Endothelial cell of umbilical vein (primary cell): ENCODE results near the gene B4GALNT1. TPM values are rescaled to one million over a fixed set of nuclear protein-coding genes. Genes with fewer than 3 reads are reported as not detected.

Experiments
- BruUV-seq: library from RNA; stranded (reverse); fragments of 400-500 nt; replicated peaks from 2 replicates; lab custom pipeline; 2021; lab: Mats Ljungman, UMichigan
- CTCF ChIA-PET: fragments of 300-600, 350-600 bp; sonication (Branson Sonifier 250); formaldehyde crosslinking; loops from one replicate; lab custom pipeline; 2021; ENCODE audit warnings: antibody characterized with exemption, inconsistent platforms; lab: Charles Lee
- POLR2A ChIA-PET: fragments of 300-600, 350-600 bp; sonication (Branson Sonifier 250); formaldehyde crosslinking; loops from one replicate; lab custom pipeline; 2021; ENCODE audit warnings: antibody characterized with exemption, inconsistent platforms; lab: Charles Lee
- DNase-seq: peaks from one replicate; pipeline ENCODE4 v3.0.0-alpha.2; 2011; ENCODE audit warnings: low read depth, low spot score
- FAIRE-seq: peaks from 2 replicates; lab custom pipeline; 2011; peaks lifted over from hg19 to GRCh38; lab: Jason Lieb, UNC
- H2AFZ ChIP-seq: 2 replicates; pipeline ENCODE4 v1.6.0; 2012; ENCODE audit warnings: low read depth, low read length, control low read depth, inconsistent platforms
- H3K27ac ChIP-seq: 2 replicates; pipeline ENCODE4 v1.5.1; 2011; ENCODE audit warnings: low read depth, mild to moderate bottlenecking, control low read depth, low read length, moderate library complexity; ENCODE audit not compliant: insufficient read depth
- H3K27me3 ChIP-seq, 2 experiments: 2 replicates each; pipeline versions ENCODE4 v1.6.0 to v1.6.1; 2011; ENCODE audit warnings: low read length in 2 of 2, mixed read lengths in 1 of 2; ENCODE audit not compliant: control insufficient read depth in 2 of 2, insufficient read depth in 2 of 2
- H3K36me3 ChIP-seq, 2 experiments: 2 replicates in 1 of 2; 3 replicates in 1 of 2; pipeline ENCODE4 v1.5.1; 2011; ENCODE audit warnings: low read length in 2 of 2, mild to moderate bottlenecking in 1 of 2, moderate library complexity in 1 of 2; ENCODE audit not compliant: control insufficient read depth in 2 of 2, insufficient read depth in 2 of 2; ENCODE audit errors: extremely low read depth in 1 of 2
- H3K4me1 ChIP-seq: 3 replicates; pipeline ENCODE4 v1.5.1; 2011; ENCODE audit warnings: mild to moderate bottlenecking, low read length; ENCODE audit not compliant: control insufficient read depth, insufficient read depth; ENCODE audit errors: extremely low read depth
- H3K4me2 ChIP-seq: 2 replicates; pipeline ENCODE4 v1.6.1; 2011; ENCODE audit warnings: low read length, control low read depth, mixed read lengths; ENCODE audit not compliant: insufficient read depth
- H3K4me3 ChIP-seq, 3 experiments: fragments of 200-600 bp in 1 of 3; sonication (generic), shearing (Covaris generic) in 1 of 3; replicated peaks in 1 of 3; 2 replicates each; pipeline ENCODE4 v1.5.1; 2011 to 2016; ENCODE audit warnings: control low read depth in 3 of 3, low read length in 3 of 3, mild to moderate bottlenecking in 2 of 3, inconsistent platforms in 1 of 3, low read depth in 1 of 3, moderate library complexity in 1 of 3; ENCODE audit not compliant: insufficient read depth in 1 of 3
- H3K79me2 ChIP-seq: 2 replicates; pipeline ENCODE4 v1.6.0; 2012; ENCODE audit warnings: low read length, inconsistent platforms; ENCODE audit not compliant: control insufficient read depth, insufficient read depth
- H3K9ac ChIP-seq: replicated peaks from 2 replicates; pipeline ENCODE3; 2011; ENCODE audit warnings: low read length, control low read depth; ENCODE audit not compliant: insufficient read depth; ENCODE audit errors: extremely low read depth
- H3K9me1 ChIP-seq: replicated peaks from 3 replicates; pipeline ENCODE4 v1.6.0; 2011; ENCODE audit warnings: mild to moderate bottlenecking, low read length; ENCODE audit not compliant: control insufficient read depth, insufficient read depth; ENCODE audit errors: extremely low read depth
- H3K9me3 ChIP-seq: replicated peaks from 2 replicates; pipeline ENCODE4 v1.5.1; 2012; ENCODE audit warnings: low read length, inconsistent platforms; ENCODE audit not compliant: control insufficient read depth, insufficient read depth
- H4K20me1 ChIP-seq: replicated peaks from 2 replicates; pipeline ENCODE3; 2011; ENCODE audit warnings: mild to moderate bottlenecking, low read length; ENCODE audit not compliant: control insufficient read depth, insufficient read depth; ENCODE audit errors: extremely low read depth
- CTCF ChIP-seq, 2 donors: IDR thresholded peaks; 1 replicate in 1 of 2; 2 replicates in 1 of 2; pipeline ENCODE4 v1.5.1; 2011; ENCODE audit warnings: low read length in 2 of 2, mild to moderate bottlenecking in 2 of 2, moderate library complexity in 2 of 2, control low read depth in 1 of 2, inconsistent platforms in 1 of 2, low read depth in 1 of 2; ENCODE audit not compliant: insufficient read depth in 1 of 2; ENCODE audit errors: extremely low read depth in 1 of 2
- EZH2 ChIP-seq: IDR thresholded peaks from 2 replicates; pipeline ENCODE4 v1.6.1; 2012; ENCODE audit warnings: borderline replicate concordance, low read depth, mild to moderate bottlenecking, moderate library complexity, low read length, inconsistent platforms; ENCODE audit not compliant: severe bottlenecking
- FOS ChIP-seq: IDR thresholded peaks from 2 replicates; pipeline ENCODE4 v1.6.1; 2011; ENCODE audit warnings: mild to moderate bottlenecking, low read length, moderate library complexity, borderline replicate concordance; ENCODE audit not compliant: insufficient read depth
- GATA2 ChIP-seq: IDR thresholded peaks from 2 replicates; pipeline ENCODE4 v1.7.0; 2011; ENCODE audit warnings: low read depth, mild to moderate bottlenecking, moderate library complexity, mixed read lengths, low read length; ENCODE audit not compliant: insufficient read length, insufficient read depth
- JUN ChIP-seq: IDR thresholded peaks from 2 replicates; pipeline ENCODE4 v1.6.1; 2011; ENCODE audit warnings: borderline replicate concordance, low read depth; ENCODE audit not compliant: insufficient read length, insufficient read depth
- MYC ChIP-seq: IDR thresholded peaks from one replicate; pipeline ENCODE4 v1.6.1; 2011; ENCODE audit warnings: mild to moderate bottlenecking, low read depth, low read length
- POLR2A ChIP-seq: IDR thresholded peaks from 2 replicates; pipeline ENCODE4 v1.6.1; 2012; ENCODE audit warnings: low read depth, mild to moderate bottlenecking, control low read depth, low read length
- POLR2AphosphoS5 ChIP-seq: IDR thresholded peaks from 2 replicates; pipeline ENCODE4 v1.6.1; 2012; ENCODE audit warnings: low read depth, mild to moderate bottlenecking, control low read depth, low read length, moderate library complexity; ENCODE audit not compliant: insufficient read depth
- dilution Hi-C: fragments of 300-500 bp; cut with MboI; formaldehyde crosslinking; loops from one replicate; pipeline ENCODE4 v1.15.0; 2019; ENCODE audit warnings: low sequenced_read_pairs; ENCODE audit not compliant: extremely low pct_ligation_motif_present
- intact Hi-C: fragments of 100-400 bp; cut with micrococcal nuclease; formaldehyde crosslinking; loops from one replicate; pipeline ENCODE4 v1.10.0; 2022
- polyA plus RNA-seq, 4 experiments: library from polyadenylated mRNA; depleted of rRNA in 3 of 4; stranded (reverse) in 3 of 4; unstranded in 1 of 4; fragments of >200 nt; gene quantifications; 2 replicates each; pipeline versions ENCODE4 v1.2.1 to v1.2.3, GENCODE V29; 2011 to 2012; ENCODE audit warnings: missing spikeins in 1 of 4
- total RNA-seq: library from RNA; stranded (reverse); gene quantifications from 2 replicates; pipeline ENCODE4 v1.2.3, GENCODE V29; 2021
- TF ChIP-seq, protein P1 (sequence below): IDR thresholded peaks from 2 replicates; pipeline ENCODE4 v1.6.1; 2011; ENCODE audit not compliant: insufficient read depth, insufficient read length

Gene B4GALNT1
- total and polyA plus RNA-seq, 2 donors (not counting 3 experiments of a cell fraction or from before 2014, with no cell fraction given): 0.33 to 0.35 TPM

GRCh38 chr12:57584050-57584449 lies 49.0 kb downstream of the B4GALNT1 start:
- ChIA-PET CTCF (interaction anchor here (0.7 to 6.0 kb wide), 25 partner anchors 9 to 265 kb away, joined by 3 to 126 read pairs (median 7); partner anchors contain the start of genes ARHGEF25, B4GALNT1, DTX3 and GLI1), POLR2A (no interaction called here)
- Histone ChIP-seq H3K4me1 (no peaks in the 10 kb centered on the region), H3K4me3 (no peak overlapping the region), H3K9me3 (no peaks in the 10 kb centered on the region), H4K20me1 (no peaks in the 10 kb centered on the region), H3K27me3 (peaks cover 18 to 25% of the 10 kb centered on the region in 2 experiments), H3K9ac (no peak overlapping the region), H3K79me2 (no peaks in the 10 kb centered on the region), H3K4me2 (no peak overlapping the region), H3K36me3 (no peaks in the 10 kb centered on the region), H3K9me1 (no peaks in the 10 kb centered on the region), H3K27ac (no peak overlapping the region), H2AFZ (no peak overlapping the region)
- no peak for FAIRE-seq
- intact Hi-C loops: no loop called here
- BruUV-seq: no TSS peak
- DNase-seq: no peak
- TF ChIP-seq JUN (no peak), MYC (no peak), GATA2 (no peak), POLR2A (no peak), CTCF (IDR thresholded peaks at IDR 0.05; ENCODE audit: extremely low read depth in 1 of 2, insufficient read depth in 1 of 2, low read depth in 1 of 2, low read length in 2 of 2) (no peak), POLR2AphosphoS5 (no peak), FOS (no peak), EZH2 (no peak)
- TF ChIP-seq, protein P1, sequence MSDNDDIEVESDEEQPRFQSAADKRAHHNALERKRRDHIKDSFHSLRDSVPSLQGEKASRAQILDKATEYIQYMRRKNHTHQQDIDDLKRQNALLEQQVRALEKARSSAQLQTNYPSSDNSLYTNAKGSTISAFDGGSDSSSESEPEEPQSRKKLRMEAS: no peak
- dilution Hi-C loops: no loop called here
